Measurements from ENCODE around the gene ANP32E.

GRCh38 chr1:150262388-150263320 lies 26.7 kb upstream of the ANP32E start:
- TF ChIP-seq CTCF (IDR thresholded peaks at IDR 0.05) = no peak
- no peak for TF ChIP-seq POLR2A (IDR thresholded peaks at IDR 0.05)
